Posterior vena cava (tissue), 2 donors: ENCODE results near the gene RBM17. TPM values are rescaled to one million over a fixed set of nuclear protein-coding genes. Genes with fewer than 3 reads are reported as not detected.

ENCODE experiments used
- DNase-seq: peaks from one replicate; pipeline ENCODE4 v3.0.0-alpha.2; 2020; ENCODE audit warnings: low spot score
- intact Hi-C, 2 donors: fragments of 100-400 bp; cut with DNase I; formaldehyde crosslinking; loops; one replicate each; pipeline versions ENCODE4 v1.14.1 to v1.14.2; 2022 to 2023
- total RNA-seq, 2 donors: library from RNA; stranded (reverse); fragmentation: NEBNext Ultra II Directional; extraction: Animal tissue kit (Norgen Biotek cat#: 25700); gene quantifications; one replicate each; pipeline ENCODE4 v1.2.1, GENCODE V29; 2021
- donor health status: DM: yes; HTN: yes; CAD: no.
- donor health status: DM: yes; HTN: yes; CAD: no.

RBM17 gene
- total RNA-seq, 2 donors from 2014 or later: 58.9 to 68.3 TPM

DNA sequence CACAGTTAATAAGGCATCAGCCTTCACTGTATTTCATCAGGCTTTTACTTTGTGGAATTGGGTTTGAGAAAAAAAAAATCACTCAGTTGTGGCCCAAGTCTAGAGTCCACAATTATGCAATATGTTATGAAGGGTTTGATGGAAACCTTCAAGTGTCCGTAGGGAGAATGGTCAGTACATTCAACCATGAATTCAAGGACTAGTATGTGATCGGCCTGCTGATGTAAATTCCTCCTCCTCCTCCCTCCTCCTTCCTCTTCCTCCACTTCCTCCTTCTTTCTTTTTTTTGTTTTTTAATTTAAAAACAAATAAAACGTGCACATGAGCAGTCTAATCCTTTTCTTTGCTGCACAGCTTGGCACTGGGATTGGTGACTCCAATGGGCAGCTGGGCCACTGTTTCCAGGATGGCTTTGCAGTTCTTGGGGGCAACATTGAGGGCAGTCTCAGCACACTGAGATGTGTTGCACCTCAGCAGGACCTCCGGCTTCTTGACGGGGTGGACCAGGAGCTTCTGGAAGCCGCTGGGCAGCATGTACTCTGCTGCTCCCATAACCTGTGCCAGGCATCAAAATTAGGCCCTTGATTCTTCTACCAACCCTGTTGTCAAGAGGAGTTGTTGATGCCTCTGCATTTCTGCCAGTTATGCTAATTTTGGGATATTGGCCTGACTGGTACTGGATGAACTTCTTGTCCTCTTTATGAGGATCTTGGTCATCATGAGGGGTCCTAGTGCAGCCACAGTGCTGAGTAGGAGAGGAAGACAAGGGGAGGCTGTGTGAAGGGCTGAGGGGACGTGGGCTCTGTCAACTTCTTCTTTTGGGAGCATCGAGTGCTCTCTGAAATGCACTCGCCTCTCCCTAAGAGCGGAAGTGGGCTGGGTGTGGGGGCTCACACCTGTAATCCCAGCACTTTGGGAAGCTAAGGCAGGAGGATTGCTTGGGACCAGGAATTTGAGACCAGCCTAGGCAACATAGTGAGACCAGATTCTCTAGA lies 17.4 kb upstream of the RBM17 start:
- intact Hi-C loops: no loop called here
- peak; percentile 51 for DNase-seq

DNA sequence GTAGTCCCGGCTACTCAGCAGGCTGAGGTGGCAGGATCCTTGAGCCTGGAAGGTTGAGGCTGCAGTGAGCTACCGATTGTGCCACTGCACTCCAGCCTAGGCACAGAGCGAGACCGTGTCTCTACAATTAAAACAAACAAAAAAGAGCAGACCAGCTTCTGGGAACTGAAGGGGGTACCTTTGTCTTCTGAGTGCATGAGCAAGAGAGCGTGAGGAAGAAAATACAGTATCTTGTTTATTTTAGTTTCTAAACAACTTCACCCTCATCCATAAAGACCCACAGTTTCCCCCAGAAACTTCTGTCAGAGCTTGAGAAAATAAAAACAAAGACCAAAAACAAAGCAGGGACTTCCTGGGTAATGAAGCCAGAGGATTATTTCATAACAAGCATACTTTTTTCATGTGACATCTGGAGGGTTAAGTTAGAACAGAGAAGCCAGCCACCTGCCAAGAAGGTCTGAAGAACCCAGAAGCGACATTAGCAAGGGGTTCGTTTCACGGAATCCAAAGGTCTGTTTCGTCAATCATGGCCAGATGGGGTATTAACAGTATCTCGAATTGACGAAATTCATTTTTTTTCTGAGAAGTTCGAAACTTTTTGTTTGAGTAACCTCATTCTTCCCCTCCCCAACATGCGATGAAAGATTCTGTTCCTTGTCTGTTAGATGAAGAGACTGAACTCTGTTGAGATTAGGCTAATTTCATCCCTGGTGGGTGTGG lies 16.5 kb upstream of the RBM17 start:
- intact Hi-C loops: no loop called here
- no peak for DNase-seq

DNA sequence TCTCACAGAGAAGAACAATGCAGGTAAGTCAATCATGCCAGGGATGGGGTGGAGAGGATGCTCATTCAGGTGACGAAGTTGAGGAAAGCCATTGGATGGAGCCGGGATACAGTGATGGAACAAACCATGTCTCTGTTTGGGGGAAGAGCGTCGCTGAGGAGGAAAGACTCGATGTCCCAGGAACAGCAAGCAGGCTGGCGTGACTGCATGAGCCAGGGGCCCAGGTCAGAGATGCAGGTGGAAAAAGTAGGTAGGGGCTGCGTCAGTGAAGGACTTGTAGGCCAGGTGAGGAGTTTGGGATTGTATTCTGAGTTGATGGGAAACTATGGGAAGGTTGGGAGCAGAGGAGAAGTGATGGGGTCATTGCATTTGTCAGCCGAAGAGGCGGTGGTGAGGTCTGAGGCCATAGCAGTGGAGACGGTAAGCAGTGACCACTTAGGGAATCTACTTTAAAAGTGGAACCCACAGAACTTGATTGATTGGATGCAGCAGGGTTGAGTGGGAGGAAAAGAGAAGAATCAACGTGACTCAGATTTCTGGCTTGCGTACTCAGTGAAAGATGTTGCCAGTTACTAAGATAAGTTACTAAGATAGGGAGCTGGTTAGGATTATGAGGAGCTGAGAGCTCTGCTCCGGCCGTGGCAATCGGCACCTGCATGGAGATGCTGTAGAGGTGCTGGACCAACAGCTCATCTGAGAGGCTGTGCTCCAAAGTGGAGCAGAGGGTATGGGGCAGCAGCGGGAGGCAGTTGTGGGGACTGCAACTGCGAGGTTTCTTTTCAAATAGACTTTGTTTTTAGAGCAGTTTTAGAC lies 14.1 kb upstream of the RBM17 start:
- intact Hi-C loops: no loop called here
- DNase-seq: no peak

DNA sequence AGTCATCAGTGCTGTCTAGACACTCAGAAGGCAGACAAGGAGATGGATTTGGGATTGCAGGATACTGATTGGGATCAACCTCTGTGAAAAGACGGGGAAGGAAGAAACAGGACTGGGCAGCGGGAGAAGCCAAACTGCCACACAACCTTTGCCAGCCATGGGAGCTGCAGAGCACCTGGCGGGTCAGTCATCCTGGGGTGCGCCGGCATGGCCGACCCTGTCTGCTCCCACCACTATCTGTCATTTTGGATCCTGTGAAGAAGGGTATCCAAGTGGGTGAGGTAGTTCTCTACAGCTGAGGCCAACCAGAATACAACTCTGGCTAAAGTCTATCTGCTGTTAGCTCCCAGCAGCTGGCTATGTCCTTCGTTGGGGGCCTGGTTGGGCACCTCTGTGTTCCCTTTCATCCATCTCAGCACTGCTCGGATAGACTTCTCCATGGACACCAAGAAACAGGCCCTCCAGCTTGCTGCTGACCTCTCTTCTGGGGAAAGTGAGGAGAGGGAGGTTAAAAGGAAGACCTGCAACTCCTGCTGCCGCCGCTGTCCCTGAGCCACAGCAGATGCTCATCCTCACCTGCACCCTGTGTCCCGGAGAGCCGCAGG lies 11.7 kb upstream of the RBM17 start:
- intact Hi-C loops: no loop called here
- no peak for DNase-seq

DNA sequence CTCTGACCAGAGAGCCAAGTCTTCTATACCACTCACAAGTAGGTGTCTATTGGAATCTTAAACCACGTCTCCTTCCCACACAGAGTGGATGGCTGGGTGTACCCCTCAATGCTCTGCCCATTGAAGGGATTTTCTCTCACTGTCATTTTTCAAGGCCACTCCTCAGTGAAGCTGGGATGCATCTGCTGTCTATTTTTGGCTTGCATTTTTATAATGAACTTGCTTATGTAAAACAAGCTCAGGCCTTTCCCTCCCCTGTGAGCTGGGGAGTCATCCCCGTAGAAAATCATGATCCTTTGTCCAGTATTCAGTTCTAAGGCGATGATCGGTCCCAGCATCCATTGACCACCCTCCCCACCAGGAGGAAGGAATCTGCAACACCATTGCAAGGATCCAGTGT lies 9.8 kb upstream of the RBM17 start:
- intact Hi-C loops: no loop called here
- DNase-seq: no peak

DNA sequence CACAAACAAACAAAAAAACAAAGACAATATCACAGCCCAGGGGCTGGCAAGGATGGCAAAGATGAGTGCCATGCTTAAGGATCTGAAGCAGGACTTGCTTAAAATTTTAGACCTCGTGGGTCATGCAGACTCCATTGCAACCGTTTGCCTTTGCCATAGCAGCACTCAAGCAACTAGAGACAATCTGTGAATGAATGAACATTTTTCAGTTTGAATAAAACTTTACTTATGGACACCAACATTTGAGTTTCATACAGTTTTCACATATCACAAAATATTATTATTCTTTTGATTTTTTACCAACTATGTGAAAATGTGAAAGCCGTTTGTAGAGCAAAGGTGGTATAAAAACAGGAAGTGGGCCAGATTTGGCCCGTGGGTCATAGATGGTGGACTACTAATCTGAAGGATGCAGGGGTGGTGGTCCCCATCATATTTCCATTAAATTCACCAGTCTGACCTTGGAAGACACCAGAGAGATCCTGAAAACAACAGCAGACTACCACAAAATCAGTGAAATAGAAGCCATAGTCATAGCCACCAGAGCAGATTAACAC lies 8.3 kb upstream of the RBM17 start:
- no peak for DNase-seq
- intact Hi-C loops: loop anchor here in 1 of 2 donors (10.0 kb wide), 1 partner anchor 136 kb away; no protein-coding TSS in a partner anchor

GRCh38 chr10:6082496-6083395 lies 6.1 kb upstream of the RBM17 start:
- intact Hi-C loops: loop anchor here in 1 of 2 donors (10.0 kb wide), 1 partner anchor 138 kb away; no protein-coding TSS in a partner anchor
- DNase-seq: no peak

DNA sequence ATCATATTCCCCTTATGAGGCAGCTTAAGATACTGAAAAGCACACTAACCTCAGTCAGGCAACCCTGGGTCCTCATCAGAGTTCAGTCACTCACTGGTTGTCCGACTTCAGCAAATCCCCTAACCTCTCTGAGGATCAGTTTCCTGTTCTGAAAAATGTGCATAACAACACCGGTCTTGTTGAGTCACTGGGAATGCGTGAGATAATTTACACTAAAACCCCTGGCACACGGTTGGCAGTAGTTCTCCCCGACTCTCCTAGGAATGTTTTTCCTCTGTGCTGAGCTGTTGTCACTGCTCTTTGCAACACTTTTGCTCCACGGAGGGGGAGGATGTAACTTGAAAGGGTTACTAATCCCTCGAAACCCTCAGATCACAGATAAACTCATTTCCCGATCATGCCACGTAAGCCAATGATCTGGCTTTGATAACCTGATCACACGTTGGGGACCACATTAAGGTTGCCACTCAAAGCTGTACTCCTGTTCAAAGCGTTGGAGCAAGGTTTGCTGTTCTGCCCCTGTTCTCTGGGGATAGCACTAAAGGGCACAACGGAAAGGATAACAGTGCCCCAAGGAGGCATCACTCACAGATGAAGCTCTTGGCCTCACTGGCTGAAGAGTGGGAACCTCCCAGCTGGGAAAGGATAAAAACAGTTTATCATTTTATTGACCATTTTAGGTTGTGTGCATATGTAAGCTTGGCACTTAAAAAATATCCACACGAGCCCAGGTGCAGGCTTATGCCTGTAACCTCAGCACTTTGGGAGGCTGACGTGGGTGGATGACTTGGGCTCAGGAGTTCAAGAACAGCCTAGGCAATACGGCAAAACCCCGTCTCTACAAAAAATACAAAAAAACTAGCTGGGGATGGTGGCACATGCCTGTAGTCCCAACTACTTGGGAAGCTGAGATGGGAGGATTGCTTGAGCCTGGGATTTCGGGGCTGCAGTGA lies 5.0 kb upstream of the RBM17 start:
- intact Hi-C loops: loop anchor here in 1 of 2 donors (10.0 kb wide), 1 partner anchor 139 kb away; no protein-coding TSS in a partner anchor
- no peak for DNase-seq

DNA sequence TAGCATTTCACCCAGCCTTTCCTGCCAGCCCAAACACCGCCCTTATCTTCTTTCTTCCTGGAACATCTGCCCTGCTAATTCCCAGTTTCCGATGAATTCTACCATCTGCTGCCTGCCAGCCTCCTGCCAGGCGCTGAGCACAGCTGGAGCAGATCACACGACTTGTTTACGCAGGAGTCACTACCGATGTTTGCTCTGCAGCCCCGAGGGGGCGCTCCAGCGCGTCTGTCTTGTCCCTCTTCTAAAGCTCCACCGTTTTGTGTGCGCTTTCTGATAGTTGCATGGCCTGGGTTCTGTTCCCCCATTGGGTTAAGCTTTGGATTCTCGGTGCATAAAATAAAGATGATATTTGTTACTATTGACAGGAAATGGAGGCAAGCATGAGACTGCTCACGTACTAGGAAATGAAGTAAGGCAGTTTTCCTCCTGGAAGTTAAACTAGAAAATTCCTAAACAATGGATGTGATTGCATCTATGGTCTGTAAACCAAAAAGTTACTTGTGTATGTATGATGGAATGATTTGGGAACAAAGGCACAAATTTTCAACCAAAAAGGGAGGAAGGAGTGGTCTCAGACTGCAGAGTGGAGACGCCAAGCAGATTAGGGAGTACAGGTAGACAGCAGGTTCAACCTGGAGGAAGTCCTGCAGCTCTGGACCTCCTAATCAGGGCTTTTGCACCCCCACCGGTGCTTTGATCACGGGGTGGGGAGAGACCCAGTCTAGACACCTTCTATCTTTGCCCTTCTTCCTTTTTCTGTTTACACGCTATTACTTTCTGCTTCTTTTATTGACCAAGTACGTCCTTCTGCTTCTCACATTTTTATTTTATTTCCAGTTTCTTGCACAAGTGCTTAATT lies 2.2 kb upstream of the RBM17 start:
- peak; percentile 97 for DNase-seq
- intact Hi-C loops: loop anchor here in 1 of 2 donors (10.0 kb wide), 1 partner anchor 142 kb away; no protein-coding TSS in a partner anchor

DNA sequence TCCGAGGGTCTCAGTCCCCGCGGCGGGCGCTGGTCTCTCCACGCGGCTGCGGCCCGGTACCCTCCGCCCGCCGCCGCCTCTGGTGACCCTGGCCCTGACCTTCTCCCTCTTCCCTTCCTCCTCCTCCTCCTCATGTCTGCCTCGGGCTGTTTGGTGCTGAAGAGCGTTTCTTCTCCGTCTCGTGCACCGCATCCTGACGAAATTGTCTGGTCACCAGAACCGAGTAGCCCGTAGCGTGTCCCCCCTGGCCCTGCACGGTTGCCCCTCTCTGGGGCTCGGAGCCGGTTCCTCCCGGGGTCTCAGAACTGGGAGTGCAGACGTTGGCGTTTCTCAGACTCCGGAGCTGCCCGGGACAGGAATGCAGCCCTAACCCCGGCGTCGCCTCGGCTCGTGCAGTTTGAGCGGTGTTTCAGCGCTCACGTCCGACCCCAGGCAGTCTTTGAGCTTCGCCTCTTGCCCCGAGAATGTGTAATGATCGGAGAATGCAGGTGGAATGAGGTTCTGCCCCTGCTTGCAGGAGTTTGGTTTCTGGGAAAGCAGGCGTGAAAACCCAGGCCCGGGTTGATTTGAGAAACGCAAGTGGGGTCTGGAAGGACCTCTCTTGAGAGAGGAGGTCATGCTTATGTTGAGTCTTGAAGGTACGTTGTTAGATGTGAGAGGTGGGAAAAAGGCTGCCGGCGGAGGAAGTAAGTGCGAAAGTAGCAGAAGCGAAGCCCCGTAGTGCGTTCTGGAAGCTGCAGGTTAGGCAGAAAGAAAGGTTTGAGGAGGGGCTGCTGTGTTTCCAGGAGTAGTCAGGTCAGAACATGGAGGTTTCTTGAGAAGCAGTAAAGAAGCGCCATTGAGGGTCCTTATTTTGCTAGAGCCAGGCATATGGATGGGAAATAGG lies 743 bp downstream of the RBM17 start:
- intact Hi-C loops: loop anchor here (10.0 kb wide), 2 partner anchors 55 to 145 kb away; no protein-coding TSS in a partner anchor
- no peak for DNase-seq

GRCh38 chr10:6091630-6092029 lies 2.8 kb downstream of the RBM17 start:
- DNase-seq: no peak
- intact Hi-C loops: loop anchor here in 1 of 2 donors (10.0 kb wide), 1 partner anchor 53 kb away; no protein-coding TSS in a partner anchor

- no peak for DNase-seq
- intact Hi-C loops: loop anchor here in 1 of 2 donors (10.0 kb wide), 1 partner anchor 52 kb away; no protein-coding TSS in a partner anchor
Measured at GRCh38 chr10:6092731-6093130, 3.9 kb downstream of the RBM17 start.

- intact Hi-C loops: loop anchor here in 1 of 2 donors (2.0 to 10.0 kb wide), 2 partner anchors 49 to 75 kb away; no protein-coding TSS in a partner anchor
- no peak for DNase-seq
Measured at GRCh38 chr10:6095810-6096570, 7.2 kb downstream of the RBM17 start.
